ENCODE measurements around the gene SSBP1. TPM values are rescaled to one million over a fixed set of nuclear protein-coding genes. Genes with fewer than 3 reads are reported as not detected.
"Not testable (repeated sequence)": the region's sequence is repeated elsewhere in the genome, so short reads cannot be mapped to it uniquely, and the experiment has no call there.

Gene SSBP1
- total and polyA plus RNA-seq, 8 donors, result 28.5 to 88.8 (median 47.4) TPM

GRCh38 chr7:141742229-141742628, 4.1 kb downstream of the SSBP1 start:
- ATAC-seq, result no peak
- peaks cover 8 to 61% (median 44%) of the 10 kb centered on the region in 3 donors for H3K36me3 ChIP-seq
- intact Hi-C loops (cut with DNase I), result no loop called here
- H3K4me1 ChIP-seq, result peaks cover 14 to 17% (median 14%) of the 10 kb centered on the region in 3 donors
- H3K27ac ChIP-seq, result no peak overlapping the region
- 47 to 50% methylated on average over 1 of the region's 1 CpG for WGBS, 2 donors
- no peak for FAIRE-seq
- no peak for DNase-seq
- no peaks in the 10 kb centered on the region for H3K9me3 ChIP-seq
- no peaks in the 10 kb centered on the region for H3K27me3 ChIP-seq
- TF ChIP-seq, protein P1, sequence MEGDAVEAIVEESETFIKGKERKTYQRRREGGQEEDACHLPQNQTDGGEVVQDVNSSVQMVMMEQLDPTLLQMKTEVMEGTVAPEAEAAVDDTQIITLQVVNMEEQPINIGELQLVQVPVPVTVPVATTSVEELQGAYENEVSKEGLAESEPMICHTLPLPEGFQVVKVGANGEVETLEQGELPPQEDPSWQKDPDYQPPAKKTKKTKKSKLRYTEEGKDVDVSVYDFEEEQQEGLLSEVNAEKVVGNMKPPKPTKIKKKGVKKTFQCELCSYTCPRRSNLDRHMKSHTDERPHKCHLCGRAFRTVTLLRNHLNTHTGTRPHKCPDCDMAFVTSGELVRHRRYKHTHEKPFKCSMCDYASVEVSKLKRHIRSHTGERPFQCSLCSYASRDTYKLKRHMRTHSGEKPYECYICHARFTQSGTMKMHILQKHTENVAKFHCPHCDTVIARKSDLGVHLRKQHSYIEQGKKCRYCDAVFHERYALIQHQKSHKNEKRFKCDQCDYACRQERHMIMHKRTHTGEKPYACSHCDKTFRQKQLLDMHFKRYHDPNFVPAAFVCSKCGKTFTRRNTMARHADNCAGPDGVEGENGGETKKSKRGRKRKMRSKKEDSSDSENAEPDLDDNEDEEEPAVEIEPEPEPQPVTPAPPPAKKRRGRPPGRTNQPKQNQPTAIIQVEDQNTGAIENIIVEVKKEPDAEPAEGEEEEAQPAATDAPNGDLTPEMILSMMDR (IDR thresholded peaks at IDR 0.05), result no peak
- H3K4me3 ChIP-seq, result no peak overlapping the region

DNA sequence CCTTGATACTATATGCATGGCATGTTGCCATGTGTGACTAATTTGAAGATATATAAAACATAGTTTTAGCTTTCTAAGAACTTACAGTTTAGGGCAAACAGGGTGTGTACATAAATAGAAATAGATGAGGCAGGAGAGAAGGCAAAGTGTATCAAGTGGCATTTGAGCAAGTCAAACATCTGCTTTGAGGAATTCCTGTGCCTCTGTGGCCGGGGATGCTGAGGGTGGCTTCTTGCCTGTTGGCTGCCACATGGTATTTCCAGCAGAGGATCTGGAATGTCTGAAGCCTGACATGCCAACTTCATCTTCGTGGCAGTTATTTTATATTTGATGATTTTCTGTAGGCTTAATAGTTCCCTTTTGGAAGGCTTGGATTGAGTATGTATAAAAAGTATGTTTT, 6.0 kb downstream of the SSBP1 start:
- 81 to 88% methylated on average over 2 of the region's 2 CpGs for WGBS, 2 donors
- Histone ChIP-seq H3K27me3 (no peaks in the 10 kb centered on the region), H3K4me3 (no peak overlapping the region), H3K36me3 (peaks cover 8 to 73% (median 46%) of the 10 kb centered on the region in 3 donors), H3K27ac (no peak overlapping the region), H3K4me1 (peaks cover 8 to 11% (median 9%) of the 10 kb centered on the region in 3 donors), H3K9me3 (no peaks in the 10 kb centered on the region)
- no peak for FAIRE-seq
- intact Hi-C loops (cut with DNase I), result no loop called here
- no peak for ATAC-seq
- no peak for DNase-seq
- TF ChIP-seq, protein P1 (IDR thresholded peaks at IDR 0.05), result no peak

GRCh38 chr7:141748396-141748795, 10.2 kb downstream of the SSBP1 start:
- DNase-seq (no peak), ATAC-seq (no peak), FAIRE-seq (no peak)
- no peaks in the 10 kb centered on the region for H3K4me1 ChIP-seq
- no peaks in the 10 kb centered on the region for H3K27me3 ChIP-seq
- H3K36me3 ChIP-seq, result peaks cover 14 to 85% (median 60%) of the 10 kb centered on the region in 3 donors
- TF ChIP-seq, protein P1 (IDR thresholded peaks at IDR 0.05), result no peak
- H3K27ac ChIP-seq, result no peak overlapping the region
- intact Hi-C loops (cut with DNase I), result no loop called here
- 92 to 94% methylated on average over 2 of the region's 2 CpGs for WGBS, 2 donors
- H3K9me3 ChIP-seq, result no peaks in the 10 kb centered on the region
- H3K4me3 ChIP-seq, result no peak overlapping the region

DNA sequence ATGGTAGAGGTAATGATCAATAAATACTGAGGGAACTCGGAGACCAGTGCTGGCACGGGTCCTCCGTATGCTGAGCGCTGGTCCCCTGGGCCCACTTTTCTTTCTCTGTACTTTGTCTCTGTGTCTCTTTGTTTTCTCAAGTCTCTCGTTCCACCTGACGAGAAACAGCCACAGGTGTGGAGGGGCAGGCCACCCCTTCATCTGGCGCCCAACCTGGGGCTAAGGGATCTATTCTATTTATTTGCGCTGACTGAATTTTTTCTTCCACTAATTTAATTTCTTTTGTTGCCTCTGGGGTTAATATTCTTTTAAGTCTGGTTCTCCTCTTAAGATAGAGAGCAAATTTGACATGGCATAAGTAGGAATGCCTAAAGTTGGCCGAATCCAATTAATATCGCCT, 13.7 kb downstream of the SSBP1 start:
- FAIRE-seq; H3K27me3 ChIP-seq; ATAC-seq; H3K9me3 ChIP-seq; H3K4me1 ChIP-seq; H3K27ac ChIP-seq; DNase-seq; H3K4me3 ChIP-seq; intact Hi-C loops (cut with DNase I): not testable (repeated sequence)
- H3K36me3 ChIP-seq, result peaks cover 12 to 51% (median 32%) of the 10 kb centered on the region in 3 donors
- 97 to 99% methylated on average over 10 of the region's 10 CpGs for WGBS, 2 donors

DNA sequence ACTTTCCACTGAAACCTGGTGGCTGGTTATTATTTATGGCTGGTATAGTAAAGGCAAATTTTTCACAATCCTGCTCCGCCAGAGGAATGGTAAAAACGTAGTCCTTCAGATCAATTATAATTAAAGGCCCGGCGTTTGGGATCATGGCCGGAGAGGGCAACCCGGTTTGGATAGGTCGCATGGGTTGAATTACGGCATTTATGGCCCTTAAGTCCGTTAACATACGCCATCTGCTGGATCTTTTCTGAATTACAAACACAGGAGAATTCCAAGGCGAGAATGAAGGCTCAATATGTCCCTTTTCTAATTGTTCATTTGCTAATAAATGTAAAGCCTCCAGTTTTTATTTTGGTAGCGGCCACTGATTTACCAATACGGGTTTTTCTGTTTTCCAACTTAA, 14.5 kb downstream of the SSBP1 start:
- intact Hi-C loops (cut with DNase I), result no loop called here
- Histone ChIP-seq H3K9me3 (no peaks in the 10 kb centered on the region), H3K4me3 (no peak overlapping the region), H3K4me1 (no peaks in the 10 kb centered on the region), H3K27ac (no peak overlapping the region), H3K36me3 (peaks cover 12 to 50% (median 32%) of the 10 kb centered on the region in 3 donors), H3K27me3 (no peaks in the 10 kb centered on the region)
- WGBS, 2 donors, result 97 to 99% methylated on average over 13 of the region's 13 CpGs
- TF ChIP-seq, protein P1 (IDR thresholded peaks at IDR 0.05), result no peak
- FAIRE-seq (no peak), DNase-seq (no peak), ATAC-seq (no peak)

Data from pancreas (tissue), 10 donors.